HEK293 (cell line): ENCODE results near the gene IZUMO4.

Source experiments
- EGR2 ChIP-seq: fragments of 450-650 bp; formaldehyde crosslinking; IDR thresholded peaks from 2 replicates; pipeline ENCODE4 v1.5.1; 2016; ENCODE audit warnings: low read depth, missing biosample characterization, missing genetic modification characterization
- HOXA7 ChIP-seq: sonication (generic); formaldehyde crosslinking; IDR thresholded peaks from 2 replicates; pipeline ENCODE4 v1.8.1; 2022; ENCODE audit warnings: missing genetic modification reagents, borderline replicate concordance
- KLF16 ChIP-seq: fragments of 450-650 bp; formaldehyde crosslinking; IDR thresholded peaks from 2 replicates; pipeline ENCODE4 v1.5.1; 2017; ENCODE audit warnings: missing biosample characterization, missing genetic modification characterization
- ZBTB1 ChIP-seq: fragments of 450-650 bp; formaldehyde crosslinking; IDR thresholded peaks from 2 replicates; pipeline ENCODE4 v1.5.1; 2016; ENCODE audit warnings: missing biosample characterization, missing genetic modification characterization
- ZNF10 ChIP-seq: fragments of 450-650 bp; formaldehyde crosslinking; IDR thresholded peaks from 2 replicates; pipeline ENCODE4 v1.5.1; 2017; ENCODE audit warnings: missing biosample characterization, missing genetic modification characterization
- ZNF133 ChIP-seq: fragments of 450-650 bp; formaldehyde crosslinking; IDR thresholded peaks from 2 replicates; pipeline ENCODE4 v1.5.1; 2016; ENCODE audit warnings: missing biosample characterization, missing genetic modification characterization
- ZNF138 ChIP-seq: fragments of 450-650 bp; formaldehyde crosslinking; IDR thresholded peaks from 2 replicates; pipeline ENCODE4 v1.5.1; 2016; ENCODE audit warnings: missing biosample characterization, missing genetic modification characterization, borderline replicate concordance
- ZNF174 ChIP-seq: fragments of 450-650 bp; formaldehyde crosslinking; IDR thresholded peaks from 2 replicates; pipeline ENCODE4 v1.5.0; 2017; ENCODE audit warnings: missing biosample characterization, mild to moderate bottlenecking, missing genetic modification characterization
- ZNF23 ChIP-seq: fragments of 450-650 bp; formaldehyde crosslinking; IDR thresholded peaks from 2 replicates; pipeline ENCODE4 v1.5.1; 2016; ENCODE audit warnings: missing biosample characterization, missing genetic modification characterization, borderline replicate concordance
- ZNF335 ChIP-seq: fragments of 450-650 bp; formaldehyde crosslinking; conservative IDR thresholded peaks from 2 replicates; pipeline ENCODE4 v1.5.1; 2016; ENCODE audit warnings: missing biosample characterization, missing genetic modification characterization
- ZNF341 ChIP-seq: fragments of 450-650 bp; formaldehyde crosslinking; IDR thresholded peaks from 2 replicates; pipeline ENCODE4; 2016; ENCODE audit warnings: low read depth, missing biosample characterization, missing genetic modification characterization
- ZNF354C ChIP-seq: fragments of 450-650 bp; formaldehyde crosslinking; IDR thresholded peaks from 2 replicates; pipeline ENCODE4 v1.5.1; 2016; ENCODE audit warnings: missing biosample characterization, missing genetic modification characterization, low read depth, borderline replicate concordance
- ZNF366 ChIP-seq: fragments of 450-650 bp; formaldehyde crosslinking; conservative IDR thresholded peaks from 2 replicates; pipeline ENCODE4 v1.5.1; 2016; ENCODE audit warnings: missing biosample characterization, missing genetic modification characterization
- ZNF629 ChIP-seq: fragments of 450-650 bp; formaldehyde crosslinking; IDR thresholded peaks from 2 replicates; pipeline ENCODE4 v1.5.1; 2017; ENCODE audit warnings: missing biosample characterization, missing genetic modification characterization
- ZNF677 ChIP-seq: fragments of 450-650 bp; IDR thresholded peaks from 2 replicates; pipeline ENCODE4 v1.5.0; 2018; ENCODE audit warnings: missing biosample characterization, mild to moderate bottlenecking, missing genetic modification characterization, moderate library complexity
- ZNF747 ChIP-seq: fragments of 450-650 bp; formaldehyde crosslinking; IDR thresholded peaks from 2 replicates; pipeline ENCODE4 v1.5.1; 2016; ENCODE audit warnings: missing biosample characterization, missing genetic modification characterization
- ZNF76 ChIP-seq: fragments of 450-650 bp; formaldehyde crosslinking; IDR thresholded peaks from 2 replicates; pipeline ENCODE4; 2016; ENCODE audit warnings: low read depth, missing biosample characterization, missing genetic modification characterization, borderline replicate concordance
- TF ChIP-seq, protein P1 (sequence below): fragments of 450-650 bp; formaldehyde crosslinking; IDR thresholded peaks from 2 replicates; pipeline ENCODE4 v1.5.1; 2016; ENCODE audit warnings: missing biosample characterization, missing genetic modification characterization
- TF ChIP-seq, protein P2 (sequence below): fragments of 450-650 bp; formaldehyde crosslinking; IDR thresholded peaks from 2 replicates; pipeline ENCODE4 v1.5.1; 2017; ENCODE audit warnings: missing biosample characterization, missing genetic modification characterization
- TF ChIP-seq, protein P3 (sequence below): fragments of 450-650 bp; formaldehyde crosslinking; IDR thresholded peaks from 2 replicates; pipeline ENCODE4 v1.5.1; 2016; ENCODE audit warnings: missing biosample characterization, missing genetic modification characterization
- TF ChIP-seq, protein P4 (sequence below): fragments of 450-650 bp; formaldehyde crosslinking; IDR thresholded peaks from 2 replicates; pipeline ENCODE4 v1.5.1; 2017; ENCODE audit warnings: missing biosample characterization, missing genetic modification characterization
- TF ChIP-seq, protein P5 (sequence below): fragments of 450-650 bp; formaldehyde crosslinking; IDR thresholded peaks from 2 replicates; pipeline ENCODE4 v1.5.1; 2016; ENCODE audit warnings: missing biosample characterization, missing genetic modification characterization

Gene IZUMO4

DNA sequence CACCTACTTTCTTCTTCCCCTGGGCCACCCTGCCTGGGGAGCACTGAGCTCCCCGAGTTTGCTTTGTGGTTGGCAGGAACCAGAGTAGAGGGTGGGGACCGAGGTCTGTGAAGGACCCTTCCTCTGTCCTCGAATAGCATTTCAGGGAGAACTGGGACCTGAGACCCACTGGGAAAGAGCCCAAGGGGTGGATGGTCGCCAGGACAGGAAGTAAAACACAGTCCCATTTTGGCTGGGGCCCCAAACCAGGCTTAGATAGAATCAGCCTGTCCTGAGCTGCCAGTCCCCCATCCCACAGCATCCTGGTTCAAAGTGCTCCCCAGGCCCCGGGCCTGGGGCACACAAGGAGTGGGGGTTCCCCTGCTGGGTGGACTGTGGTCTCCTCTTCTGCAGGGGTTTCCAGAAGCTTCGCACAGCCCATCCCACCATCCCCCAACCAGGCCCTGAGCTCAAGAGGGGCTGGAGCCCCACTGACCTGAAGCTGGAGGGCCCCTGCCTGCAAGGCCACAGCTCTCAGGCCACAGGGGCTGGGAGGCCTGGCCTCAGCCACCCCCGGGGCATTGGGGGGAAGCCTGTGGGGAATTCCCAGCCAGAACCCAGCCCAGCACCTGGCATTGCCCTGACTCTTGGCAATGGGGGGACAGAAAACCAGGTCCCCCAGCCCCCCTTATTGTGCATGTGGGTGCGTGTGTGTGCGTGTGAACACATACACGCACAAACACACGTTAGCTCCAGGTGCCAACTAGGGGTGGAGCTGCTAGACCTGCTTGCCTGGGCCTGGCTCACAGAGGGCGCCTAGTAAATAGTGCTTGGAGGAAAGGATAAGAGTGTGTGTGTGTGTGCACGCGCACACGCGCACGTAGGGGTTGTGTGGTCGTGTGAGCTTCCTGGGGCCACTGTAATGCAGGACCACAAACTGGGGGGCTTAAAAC lies 44.7 kb upstream of the IZUMO4 start (continued):
- no peak for TF ChIP-seq ZBTB1 (tag by site-specific recombination)
- TF ChIP-seq ZNF133 (tag by site-specific recombination), result no peak
- no peak for TF ChIP-seq ZNF366
- peak; percentile 16; the same call in 1 of the 2 replicates for TF ChIP-seq ZNF335 (tag by site-specific recombination)
- no peak for TF ChIP-seq KLF16 (tag by site-specific recombination)
- no peak for TF ChIP-seq ZNF10
- TF ChIP-seq ZNF76 (tag by site-specific recombination), result no peak
- TF ChIP-seq, protein P1, sequence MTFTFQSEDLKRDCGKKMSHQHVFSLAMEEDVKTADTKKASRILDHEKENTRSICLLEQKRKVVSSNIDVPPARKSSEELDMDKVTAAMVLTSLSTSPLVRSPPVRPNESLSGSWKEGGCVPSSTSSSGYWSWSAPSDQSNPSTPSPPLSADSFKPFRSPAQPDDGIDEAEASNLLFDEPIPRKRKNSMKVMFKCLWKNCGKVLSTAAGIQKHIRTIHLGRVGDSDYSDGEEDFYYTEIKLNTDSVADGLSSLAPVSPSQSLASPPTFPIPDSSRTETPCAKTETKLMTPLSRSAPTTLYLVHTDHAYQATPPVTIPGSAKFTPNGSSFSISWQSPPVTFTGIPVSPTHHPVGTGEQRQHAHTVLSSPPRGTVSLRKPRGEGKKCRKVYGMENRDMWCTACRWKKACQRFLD (tag by site-specific recombination), result no peak
- no peak for TF ChIP-seq HOXA7 (CRISPR knock-in tag)
- TF ChIP-seq, protein P2, sequence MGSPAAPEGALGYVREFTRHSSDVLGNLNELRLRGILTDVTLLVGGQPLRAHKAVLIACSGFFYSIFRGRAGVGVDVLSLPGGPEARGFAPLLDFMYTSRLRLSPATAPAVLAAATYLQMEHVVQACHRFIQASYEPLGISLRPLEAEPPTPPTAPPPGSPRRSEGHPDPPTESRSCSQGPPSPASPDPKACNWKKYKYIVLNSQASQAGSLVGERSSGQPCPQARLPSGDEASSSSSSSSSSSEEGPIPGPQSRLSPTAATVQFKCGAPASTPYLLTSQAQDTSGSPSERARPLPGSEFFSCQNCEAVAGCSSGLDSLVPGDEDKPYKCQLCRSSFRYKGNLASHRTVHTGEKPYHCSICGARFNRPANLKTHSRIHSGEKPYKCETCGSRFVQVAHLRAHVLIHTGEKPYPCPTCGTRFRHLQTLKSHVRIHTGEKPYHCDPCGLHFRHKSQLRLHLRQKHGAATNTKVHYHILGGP (tag by site-specific recombination), result no peak
- no peak for TF ChIP-seq ZNF174 (tag by site-specific recombination)
- no peak for TF ChIP-seq EGR2 (tag by site-specific recombination)
- no peak for TF ChIP-seq ZNF354C (tag by site-specific recombination)
- TF ChIP-seq ZNF23 (tag by site-specific recombination), result no peak
- no peak for TF ChIP-seq ZNF747 (tag by site-specific recombination)
- TF ChIP-seq, protein P3, sequence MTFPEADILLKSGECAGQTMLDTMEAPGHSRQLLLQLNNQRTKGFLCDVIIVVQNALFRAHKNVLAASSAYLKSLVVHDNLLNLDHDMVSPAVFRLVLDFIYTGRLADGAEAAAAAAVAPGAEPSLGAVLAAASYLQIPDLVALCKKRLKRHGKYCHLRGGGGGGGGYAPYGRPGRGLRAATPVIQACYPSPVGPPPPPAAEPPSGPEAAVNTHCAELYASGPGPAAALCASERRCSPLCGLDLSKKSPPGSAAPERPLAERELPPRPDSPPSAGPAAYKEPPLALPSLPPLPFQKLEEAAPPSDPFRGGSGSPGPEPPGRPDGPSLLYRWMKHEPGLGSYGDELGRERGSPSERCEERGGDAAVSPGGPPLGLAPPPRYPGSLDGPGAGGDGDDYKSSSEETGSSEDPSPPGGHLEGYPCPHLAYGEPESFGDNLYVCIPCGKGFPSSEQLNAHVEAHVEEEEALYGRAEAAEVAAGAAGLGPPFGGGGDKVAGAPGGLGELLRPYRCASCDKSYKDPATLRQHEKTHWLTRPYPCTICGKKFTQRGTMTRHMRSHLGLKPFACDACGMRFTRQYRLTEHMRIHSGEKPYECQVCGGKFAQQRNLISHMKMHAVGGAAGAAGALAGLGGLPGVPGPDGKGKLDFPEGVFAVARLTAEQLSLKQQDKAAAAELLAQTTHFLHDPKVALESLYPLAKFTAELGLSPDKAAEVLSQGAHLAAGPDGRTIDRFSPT (tag by site-specific recombination), result 0 out of 2 replicates have a peak, but pooled peaks have one; percentile 14
- TF ChIP-seq, protein P4, sequence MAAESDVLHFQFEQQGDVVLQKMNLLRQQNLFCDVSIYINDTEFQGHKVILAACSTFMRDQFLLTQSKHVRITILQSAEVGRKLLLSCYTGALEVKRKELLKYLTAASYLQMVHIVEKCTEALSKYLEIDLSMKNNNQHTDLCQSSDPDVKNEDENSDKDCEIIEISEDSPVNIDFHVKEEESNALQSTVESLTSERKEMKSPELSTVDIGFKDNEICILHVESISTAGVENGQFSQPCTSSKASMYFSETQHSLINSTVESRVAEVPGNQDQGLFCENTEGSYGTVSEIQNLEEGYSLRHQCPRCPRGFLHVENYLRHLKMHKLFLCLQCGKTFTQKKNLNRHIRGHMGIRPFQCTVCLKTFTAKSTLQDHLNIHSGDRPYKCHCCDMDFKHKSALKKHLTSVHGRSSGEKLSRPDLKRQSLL (tag by site-specific recombination), result no peak
- TF ChIP-seq, protein P5, sequence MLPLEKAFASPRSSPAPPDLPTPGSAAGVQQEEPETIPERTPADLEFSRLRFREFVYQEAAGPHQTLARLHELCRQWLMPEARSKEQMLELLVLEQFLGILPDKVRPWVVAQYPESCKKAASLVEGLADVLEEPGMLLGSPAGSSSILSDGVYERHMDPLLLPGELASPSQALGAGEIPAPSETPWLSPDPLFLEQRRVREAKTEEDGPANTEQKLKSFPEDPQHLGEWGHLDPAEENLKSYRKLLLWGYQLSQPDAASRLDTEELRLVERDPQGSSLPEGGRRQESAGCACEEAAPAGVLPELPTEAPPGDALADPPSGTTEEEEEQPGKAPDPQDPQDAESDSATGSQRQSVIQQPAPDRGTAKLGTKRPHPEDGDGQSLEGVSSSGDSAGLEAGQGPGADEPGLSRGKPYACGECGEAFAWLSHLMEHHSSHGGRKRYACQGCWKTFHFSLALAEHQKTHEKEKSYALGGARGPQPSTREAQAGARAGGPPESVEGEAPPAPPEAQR (tag by site-specific recombination), result no peak
- no peak for TF ChIP-seq ZNF341 (tag by site-specific recombination)
- 0 out of 2 replicates have a peak, but pooled peaks have one; percentile 2 for TF ChIP-seq ZNF629
- no peak for TF ChIP-seq ZNF138
- TF ChIP-seq ZNF677 (tag by site-specific recombination), result no peak
